ENCODE measurements around the gene HES5. TPM values are rescaled to one million over a fixed set of nuclear protein-coding genes. Genes with fewer than 3 reads are reported as not detected.

HES5 gene
- total and polyA plus RNA-seq, 2 experiments from 2014 or later: 0.16 to 0.21 TPM

DNA sequence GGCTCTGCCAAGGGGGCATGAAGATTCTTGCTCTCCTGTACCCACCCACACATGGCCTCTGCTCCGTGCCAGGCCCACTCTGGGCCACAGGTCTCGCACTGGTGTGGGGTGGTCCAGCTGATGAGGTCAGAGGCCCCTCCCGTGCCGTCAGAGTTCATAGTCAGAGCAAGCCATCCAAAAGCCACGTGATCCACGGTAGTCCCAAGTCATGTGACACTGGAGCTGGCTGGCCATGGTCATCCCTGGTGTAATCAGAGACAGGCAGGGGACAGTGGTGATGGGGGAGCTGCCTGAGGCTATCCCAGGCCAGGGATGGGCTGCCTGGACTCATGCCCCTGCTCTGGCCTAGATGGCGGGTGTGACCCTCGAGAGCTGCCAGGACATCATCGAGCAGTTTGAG, 43.5 kb downstream of the HES5 start:
- Mint-ChIP-seq H3K27ac (no peak overlapping the region), H3K9me3 (peaks cover 15% of the 10 kb centered on the region), H3K36me3 (ENCODE audit: low read depth) (peaks cover 4% of the 10 kb centered on the region; the same call in 1 of the 3 replicates), H3K27me3 (ENCODE audit: insufficient read depth, low read depth, poor library complexity) (peaks cover 5% of the 10 kb centered on the region), H3K4me3 (no peak overlapping the region), H3K4me1 (no peaks in the 10 kb centered on the region)
- no peak overlapping the region for H3K4me2 ChIP-seq
- ATAC-seq: no peak
- no peaks in the 10 kb centered on the region for H4K20me1 ChIP-seq (replicated peaks; ENCODE audit: insufficient read depth)
- H3K27me3 ChIP-seq (ENCODE audit: insufficient read depth): no peaks in the 10 kb centered on the region
- H3K27ac ChIP-seq (ENCODE audit: low read depth): no peak overlapping the region
- H3K9me2 ChIP-seq (ENCODE audit: insufficient read depth): no peaks in the 10 kb centered on the region
- no peaks in the 10 kb centered on the region for H3K36me3 ChIP-seq (ENCODE audit: insufficient read depth)
- H3K79me2 ChIP-seq (replicated peaks; ENCODE audit: insufficient read depth): no peaks in the 10 kb centered on the region
- no peak overlapping the region for H3K4me3 ChIP-seq
- H2AFZ ChIP-seq: no peak overlapping the region
- H3F3A ChIP-seq (replicated peaks; ENCODE audit: low read depth): no peaks in the 10 kb centered on the region
- no peak for TF ChIP-seq NANOG (IDR thresholded peaks at IDR 0.05; ENCODE audit: borderline replicate concordance)
- TF ChIP-seq ZNF114 (CRISPR knock-in tag; IDR thresholded peaks at IDR 0.05): no peak
- no peaks in the 10 kb centered on the region for H3K4me1 ChIP-seq (ENCODE audit: insufficient read depth)
- DNase-seq (ENCODE audit: low spot score): no peak

- no peaks in the 10 kb centered on the region for H3F3A ChIP-seq (replicated peaks; ENCODE audit: low read depth)
- peaks cover 2% of the 10 kb centered on the region for H3K27me3 Mint-ChIP-seq (ENCODE audit: insufficient read depth, low read depth, poor library complexity)
- no peak overlapping the region for H3K4me3 Mint-ChIP-seq
- no peak overlapping the region for H3K4me2 ChIP-seq
- DNase-seq (ENCODE audit: low spot score): no peak
- no peaks in the 10 kb centered on the region for H3K4me1 Mint-ChIP-seq
- no peaks in the 10 kb centered on the region for H3K9me2 ChIP-seq (ENCODE audit: insufficient read depth)
- no peak overlapping the region for H3K4me3 ChIP-seq
- H3K36me3 Mint-ChIP-seq (ENCODE audit: low read depth): peaks cover 4% of the 10 kb centered on the region; the same call in 1 of the 3 replicates
- no peak for ATAC-seq
- H3K27ac ChIP-seq (ENCODE audit: low read depth): no peak overlapping the region
- H3K27me3 ChIP-seq (ENCODE audit: insufficient read depth): no peaks in the 10 kb centered on the region
- H2AFZ ChIP-seq: no peak overlapping the region
- H3K79me2 ChIP-seq (replicated peaks; ENCODE audit: insufficient read depth): no peaks in the 10 kb centered on the region
- no peaks in the 10 kb centered on the region for H4K20me1 ChIP-seq (replicated peaks; ENCODE audit: insufficient read depth)
- no peaks in the 10 kb centered on the region for H3K4me1 ChIP-seq (ENCODE audit: insufficient read depth)
- H3K27ac Mint-ChIP-seq: no peak overlapping the region
- no peaks in the 10 kb centered on the region for H3K36me3 ChIP-seq (ENCODE audit: insufficient read depth)
- H3K9me3 Mint-ChIP-seq: peaks cover 15% of the 10 kb centered on the region
- TF ChIP-seq STAT1 (IDR thresholded peaks at IDR 0.05; ENCODE audit: unreplicated experiment) (no peak), CREB1 (CRISPR knock-in tag; IDR thresholded peaks at IDR 0.05; ENCODE audit: low read depth) (no peak), JUNB (IDR thresholded peaks at IDR 0.05; ENCODE audit: unreplicated experiment) (no peak), REST (IDR thresholded peaks at IDR 0.05; ENCODE audit: unreplicated experiment) (no peak), EZH2phosphoT487 (IDR thresholded peaks at IDR 0.05; ENCODE audit: unreplicated experiment) (no peak), ZNF331 (CRISPR knock-in tag; IDR thresholded peaks at IDR 0.05; ENCODE audit: low read depth) (no peak), POLR2AphosphoS5 (IDR thresholded peaks at IDR 0.05; ENCODE audit: low read depth) (no peak), ZNF114 (CRISPR knock-in tag; IDR thresholded peaks at IDR 0.05) (no peak), NANOG (IDR thresholded peaks at IDR 0.05; ENCODE audit: borderline replicate concordance) (no peak)
- TF ChIP-seq, protein P1, sequence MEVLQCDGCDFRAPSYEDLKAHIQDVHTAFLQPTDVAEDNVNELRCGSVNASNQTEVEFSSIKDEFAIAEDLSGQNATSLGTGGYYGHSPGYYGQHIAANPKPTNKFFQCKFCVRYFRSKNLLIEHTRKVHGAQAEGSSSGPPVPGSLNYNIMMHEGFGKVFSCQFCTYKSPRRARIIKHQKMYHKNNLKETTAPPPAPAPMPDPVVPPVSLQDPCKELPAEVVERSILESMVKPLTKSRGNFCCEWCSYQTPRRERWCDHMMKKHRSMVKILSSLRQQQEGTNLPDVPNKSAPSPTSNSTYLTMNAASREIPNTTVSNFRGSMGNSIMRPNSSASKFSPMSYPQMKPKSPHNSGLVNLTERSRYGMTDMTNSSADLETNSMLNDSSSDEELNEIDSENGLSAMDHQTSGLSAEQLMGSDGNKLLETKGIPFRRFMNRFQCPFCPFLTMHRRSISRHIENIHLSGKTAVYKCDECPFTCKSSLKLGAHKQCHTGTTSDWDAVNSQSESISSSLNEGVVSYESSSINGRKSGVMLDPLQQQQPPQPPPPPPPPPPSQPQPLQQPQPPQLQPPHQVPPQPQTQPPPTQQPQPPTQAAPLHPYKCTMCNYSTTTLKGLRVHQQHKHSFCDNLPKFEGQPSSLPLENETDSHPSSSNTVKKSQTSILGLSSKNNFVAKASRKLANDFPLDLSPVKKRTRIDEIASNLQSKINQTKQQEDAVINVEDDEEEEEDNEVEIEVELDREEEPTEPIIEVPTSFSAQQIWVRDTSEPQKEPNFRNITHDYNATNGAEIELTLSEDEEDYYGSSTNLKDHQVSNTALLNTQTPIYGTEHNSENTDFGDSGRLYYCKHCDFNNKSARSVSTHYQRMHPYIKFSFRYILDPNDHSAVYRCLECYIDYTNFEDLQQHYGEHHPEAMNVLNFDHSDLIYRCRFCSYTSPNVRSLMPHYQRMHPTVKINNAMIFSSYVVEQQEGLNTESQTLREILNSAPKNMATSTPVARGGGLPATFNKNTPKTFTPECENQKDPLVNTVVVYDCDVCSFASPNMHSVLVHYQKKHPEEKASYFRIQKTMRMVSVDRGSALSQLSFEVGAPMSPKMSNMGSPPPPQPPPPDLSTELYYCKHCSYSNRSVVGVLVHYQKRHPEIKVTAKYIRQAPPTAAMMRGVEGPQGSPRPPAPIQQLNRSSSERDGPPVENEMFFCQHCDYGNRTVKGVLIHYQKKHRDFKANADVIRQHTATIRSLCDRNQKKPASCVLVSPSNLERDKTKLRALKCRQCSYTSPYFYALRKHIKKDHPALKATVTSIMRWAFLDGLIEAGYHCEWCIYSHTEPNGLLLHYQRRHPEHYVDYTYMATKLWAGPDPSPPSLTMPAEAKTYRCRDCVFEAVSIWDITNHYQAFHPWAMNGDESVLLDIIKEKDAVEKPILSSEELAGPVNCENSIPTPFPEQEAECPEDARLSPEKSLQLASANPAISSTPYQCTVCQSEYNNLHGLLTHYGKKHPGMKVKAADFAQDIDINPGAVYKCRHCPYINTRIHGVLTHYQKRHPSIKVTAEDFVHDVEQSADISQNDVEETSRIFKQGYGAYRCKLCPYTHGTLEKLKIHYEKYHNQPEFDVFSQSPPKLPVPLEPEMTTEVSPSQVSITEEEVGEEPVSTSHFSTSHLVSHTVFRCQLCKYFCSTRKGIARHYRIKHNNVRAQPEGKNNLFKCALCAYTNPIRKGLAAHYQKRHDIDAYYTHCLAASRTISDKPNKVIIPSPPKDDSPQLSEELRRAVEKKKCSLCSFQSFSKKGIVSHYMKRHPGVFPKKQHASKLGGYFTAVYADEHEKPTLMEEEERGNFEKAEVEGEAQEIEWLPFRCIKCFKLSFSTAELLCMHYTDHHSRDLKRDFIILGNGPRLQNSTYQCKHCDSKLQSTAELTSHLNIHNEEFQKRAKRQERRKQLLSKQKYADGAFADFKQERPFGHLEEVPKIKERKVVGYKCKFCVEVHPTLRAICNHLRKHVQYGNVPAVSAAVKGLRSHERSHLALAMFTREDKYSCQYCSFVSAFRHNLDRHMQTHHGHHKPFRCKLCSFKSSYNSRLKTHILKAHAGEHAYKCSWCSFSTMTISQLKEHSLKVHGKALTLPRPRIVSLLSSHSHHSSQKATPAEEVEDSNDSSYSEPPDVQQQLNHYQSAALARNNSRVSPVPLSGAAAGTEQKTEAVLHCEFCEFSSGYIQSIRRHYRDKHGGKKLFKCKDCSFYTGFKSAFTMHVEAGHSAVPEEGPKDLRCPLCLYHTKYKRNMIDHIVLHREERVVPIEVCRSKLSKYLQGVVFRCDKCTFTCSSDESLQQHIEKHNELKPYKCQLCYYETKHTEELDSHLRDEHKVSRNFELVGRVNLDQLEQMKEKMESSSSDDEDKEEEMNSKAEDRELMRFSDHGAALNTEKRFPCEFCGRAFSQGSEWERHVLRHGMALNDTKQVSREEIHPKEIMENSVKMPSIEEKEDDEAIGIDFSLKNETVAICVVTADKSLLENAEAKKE (CRISPR knock-in tag; IDR thresholded peaks at IDR 0.05): no peak
- TF ChIP-seq, protein P2, sequence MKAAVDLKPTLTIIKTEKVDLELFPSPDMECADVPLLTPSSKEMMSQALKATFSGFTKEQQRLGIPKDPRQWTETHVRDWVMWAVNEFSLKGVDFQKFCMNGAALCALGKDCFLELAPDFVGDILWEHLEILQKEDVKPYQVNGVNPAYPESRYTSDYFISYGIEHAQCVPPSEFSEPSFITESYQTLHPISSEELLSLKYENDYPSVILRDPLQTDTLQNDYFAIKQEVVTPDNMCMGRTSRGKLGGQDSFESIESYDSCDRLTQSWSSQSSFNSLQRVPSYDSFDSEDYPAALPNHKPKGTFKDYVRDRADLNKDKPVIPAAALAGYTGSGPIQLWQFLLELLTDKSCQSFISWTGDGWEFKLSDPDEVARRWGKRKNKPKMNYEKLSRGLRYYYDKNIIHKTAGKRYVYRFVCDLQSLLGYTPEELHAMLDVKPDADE (IDR thresholded peaks at IDR 0.05): no peak
These were observed 44.0 kb downstream of the HES5 start for GRCh38 chr1:2486041-2486440.
